Activated T-helper 1 cell treated with anti-CD3 and anti-CD28 coated beads, Interleukin-12 subunit alpha, Interleukin-12 subunit beta, Interleukin-2, Interleukin-4 antibody, amounts not matched to agents 30 ng/mL and 10 ng/mL and 1 ng/mL, durations not matched to agents 14 hours and 24 hours and 36 hours (primary cell): ENCODE data around the gene MEGF6. TPM values are rescaled to one million over a fixed set of nuclear protein-coding genes. Genes with fewer than 3 reads are reported as not detected.

Experiments used
- DNase-seq: peaks from one replicate; pipeline ENCODE4 v3.0.0; 2021; ENCODE audit warnings: low spot score
- H3K27ac Mint-ChIP-seq: one replicate; pipeline ENCODE4 v1.8.0; 2021; ENCODE audit warnings: mild to moderate bottlenecking, mixed read lengths
- H3K27me3 Mint-ChIP-seq: one replicate; pipeline ENCODE4 v1.8.0; 2022; ENCODE audit warnings: mild to moderate bottlenecking, moderate library complexity, mixed read lengths; ENCODE audit not compliant: insufficient read depth
- H3K36me3 Mint-ChIP-seq: one replicate; pipeline ENCODE4 v1.8.0; 2021; ENCODE audit warnings: low read depth, mixed read lengths
- H3K4me1 Mint-ChIP-seq: one replicate; pipeline ENCODE4 v1.8.0; 2021; ENCODE audit warnings: low read depth, mixed read lengths
- H3K4me3 Mint-ChIP-seq: one replicate; pipeline ENCODE4 v1.8.0; 2021; ENCODE audit warnings: mild to moderate bottlenecking, moderate library complexity, mixed read lengths
- H3K9me3 Mint-ChIP-seq: one replicate; pipeline ENCODE4 v1.8.0; 2021; ENCODE audit warnings: mixed read lengths
- intact Hi-C: fragments of 100-400 bp; cut with micrococcal nuclease; formaldehyde crosslinking; loops from one replicate; pipeline ENCODE4 v1.15.1; 2024
- total RNA-seq: library from RNA; stranded (reverse); gene quantifications from 2 replicates; pipeline ENCODE4 v1.2.3, GENCODE V29; 2022

MEGF6 gene
- total RNA-seq, 1 donor from 2014 or later = 1.2 TPM

DNA sequence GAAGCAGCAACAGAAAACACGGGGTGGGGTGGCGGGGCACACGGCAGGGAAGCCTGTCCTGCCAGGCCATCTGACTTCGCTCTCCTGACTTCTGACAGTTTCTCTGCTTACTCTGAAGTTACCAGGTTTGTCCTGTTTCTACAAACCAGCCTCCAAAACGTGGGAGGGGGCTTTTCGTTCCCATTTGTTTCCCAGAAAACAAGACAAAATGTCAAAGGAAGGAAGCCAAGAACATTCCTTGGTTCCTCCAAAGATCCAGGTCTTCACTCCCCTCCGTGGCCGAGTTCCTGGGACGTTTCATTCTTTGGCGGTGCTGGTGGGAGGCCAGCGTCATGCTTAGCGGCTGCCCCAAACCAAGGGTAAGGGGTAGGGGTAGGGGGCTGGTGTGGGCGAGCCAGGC lies 49.6 kb downstream of the MEGF6 start:
- Mint-ChIP-seq H3K36me3 (no peaks in the 10 kb centered on the region), H3K4me3 (no peak overlapping the region), H3K4me1 (no peaks in the 10 kb centered on the region), H3K9me3 (no peaks in the 10 kb centered on the region), H3K27ac (no peak overlapping the region), H3K27me3 (no peaks in the 10 kb centered on the region)
- no peak for DNase-seq
- intact Hi-C loops = no loop called here

DNA sequence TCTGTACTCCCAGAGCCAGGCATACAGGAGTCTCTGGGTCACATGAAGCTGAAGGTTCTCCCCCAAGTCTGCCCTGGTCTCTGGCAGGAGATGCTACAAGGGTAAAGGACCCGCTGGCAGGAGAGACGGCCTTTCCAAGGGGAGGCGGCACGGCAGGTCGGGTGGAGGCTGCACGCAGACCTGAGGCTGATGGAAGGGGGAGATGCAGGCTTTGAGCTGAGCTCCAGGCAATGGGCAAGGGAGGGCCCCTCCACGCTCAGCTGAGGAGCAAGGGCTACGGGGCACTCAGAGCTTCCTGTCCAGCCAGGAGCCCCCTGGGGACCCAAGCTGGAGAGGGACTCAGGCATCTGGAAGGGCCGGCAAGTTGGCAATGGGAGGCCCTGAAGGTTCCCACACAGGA lies 50.3 kb downstream of the MEGF6 start:
- intact Hi-C loops = no loop called here
- no peak for DNase-seq
- no peaks in the 10 kb centered on the region for H3K27me3 Mint-ChIP-seq
- no peaks in the 10 kb centered on the region for H3K9me3 Mint-ChIP-seq
- H3K4me1 Mint-ChIP-seq = no peaks in the 10 kb centered on the region
- no peak overlapping the region for H3K4me3 Mint-ChIP-seq
- no peak overlapping the region for H3K27ac Mint-ChIP-seq
- no peaks in the 10 kb centered on the region for H3K36me3 Mint-ChIP-seq

DNA sequence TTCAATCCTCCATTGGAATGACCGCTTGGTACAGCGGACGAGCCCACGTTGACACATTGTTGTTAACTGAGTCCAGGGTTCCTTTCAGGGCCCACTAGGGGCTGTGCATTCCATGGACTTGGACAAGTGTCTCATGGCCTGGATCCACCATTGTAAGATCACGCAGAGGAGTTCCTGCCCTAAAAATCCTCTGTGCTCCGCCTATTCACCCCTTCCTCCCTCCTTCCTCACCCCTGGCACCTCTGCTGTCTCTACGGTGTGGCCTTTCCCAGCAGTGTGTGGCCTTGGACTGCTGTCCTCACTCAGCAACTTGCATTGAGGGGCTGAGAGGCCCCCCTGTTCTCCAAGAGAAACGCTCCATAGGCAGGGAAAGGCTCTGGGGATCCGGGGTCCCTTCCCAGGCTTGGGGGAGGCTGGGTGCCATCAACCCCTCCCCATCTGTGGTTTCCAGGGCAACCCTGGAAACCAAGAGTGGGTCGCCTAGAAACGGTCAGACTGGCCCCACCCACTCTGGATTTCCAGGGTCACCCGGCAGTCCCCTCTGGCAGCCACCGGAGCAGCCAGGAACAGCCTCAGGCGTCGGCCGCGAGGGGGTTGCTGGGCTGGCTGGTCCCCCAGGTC lies 50.9 kb downstream of the MEGF6 start:
- Mint-ChIP-seq H3K9me3 (no peaks in the 10 kb centered on the region), H3K4me1 (no peaks in the 10 kb centered on the region)
- intact Hi-C loops = no loop called here

DNA sequence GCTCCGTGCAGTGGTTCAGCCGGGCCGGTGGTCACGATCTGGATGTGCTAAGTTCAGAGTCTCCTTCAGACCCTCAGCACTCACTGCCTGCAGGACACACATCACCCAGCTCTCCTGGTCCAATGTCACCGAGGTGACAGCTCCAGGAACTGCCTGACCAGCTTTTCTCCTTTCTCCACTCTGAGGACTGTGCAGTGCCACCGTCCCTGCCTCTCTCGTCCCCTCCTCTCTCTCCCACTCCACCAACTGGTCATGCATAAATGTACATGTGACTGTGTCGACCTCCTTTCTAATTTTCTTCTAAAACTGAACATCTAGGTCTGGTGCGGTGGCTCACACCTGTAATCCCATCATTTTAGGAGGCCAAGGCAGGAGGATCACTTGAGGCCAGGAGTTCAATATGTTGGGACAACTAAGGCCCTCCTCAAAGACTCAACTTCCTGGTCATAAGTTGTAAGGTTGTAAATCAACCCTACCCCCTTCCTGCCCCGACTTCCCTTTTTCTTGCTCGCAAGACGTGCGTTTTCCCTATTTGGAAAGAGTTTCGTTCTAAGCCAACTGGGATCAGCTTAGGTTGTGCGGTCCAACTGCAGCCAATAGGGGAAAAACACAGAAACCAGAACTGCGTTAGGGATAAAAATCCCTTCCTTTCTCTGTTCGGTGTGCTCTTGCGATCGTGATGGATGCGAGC lies 53.1 kb downstream of the MEGF6 start:
- Mint-ChIP-seq H3K9me3 (no peaks in the 10 kb centered on the region), H3K4me1 (no peaks in the 10 kb centered on the region), H3K36me3 (no peaks in the 10 kb centered on the region), H3K27ac (no peak overlapping the region), H3K27me3 (no peaks in the 10 kb centered on the region), H3K4me3 (no peak overlapping the region)
- intact Hi-C loops = no loop called here
- DNase-seq = no peak

More for the DNA sequence above, 50.9 kb downstream of the MEGF6 start:
- H3K27ac Mint-ChIP-seq = no peak overlapping the region
- no peak overlapping the region for H3K4me3 Mint-ChIP-seq
- H3K36me3 Mint-ChIP-seq = no peaks in the 10 kb centered on the region
- no peaks in the 10 kb centered on the region for H3K27me3 Mint-ChIP-seq
- no peak for DNase-seq

DNA sequence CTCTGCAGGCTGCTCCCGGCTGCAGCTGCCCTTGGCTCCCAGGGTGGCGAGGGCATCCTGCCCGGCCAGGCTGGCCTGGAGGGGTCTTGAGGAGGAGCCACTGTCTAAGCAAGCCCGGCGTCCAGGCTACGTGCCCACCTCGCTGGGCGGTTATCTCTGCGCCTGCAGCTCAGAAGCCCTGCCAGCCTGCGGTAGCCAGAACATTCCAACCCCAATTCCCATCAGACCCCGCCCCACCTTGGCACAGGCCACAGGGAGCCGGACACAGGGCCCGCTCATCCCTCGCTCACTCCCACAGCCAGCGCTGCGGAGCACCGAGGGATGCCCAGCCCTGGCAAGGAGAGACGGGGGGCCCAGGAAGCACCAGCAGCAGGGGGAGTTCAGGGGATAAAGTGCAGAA lies 53.9 kb downstream of the MEGF6 start:
- Mint-ChIP-seq H3K4me3 (no peak overlapping the region), H3K36me3 (no peaks in the 10 kb centered on the region), H3K27ac (no peak overlapping the region), H3K9me3 (no peaks in the 10 kb centered on the region), H3K4me1 (no peaks in the 10 kb centered on the region), H3K27me3 (no peaks in the 10 kb centered on the region)
- intact Hi-C loops = no loop called here
- DNase-seq = no peak

DNA sequence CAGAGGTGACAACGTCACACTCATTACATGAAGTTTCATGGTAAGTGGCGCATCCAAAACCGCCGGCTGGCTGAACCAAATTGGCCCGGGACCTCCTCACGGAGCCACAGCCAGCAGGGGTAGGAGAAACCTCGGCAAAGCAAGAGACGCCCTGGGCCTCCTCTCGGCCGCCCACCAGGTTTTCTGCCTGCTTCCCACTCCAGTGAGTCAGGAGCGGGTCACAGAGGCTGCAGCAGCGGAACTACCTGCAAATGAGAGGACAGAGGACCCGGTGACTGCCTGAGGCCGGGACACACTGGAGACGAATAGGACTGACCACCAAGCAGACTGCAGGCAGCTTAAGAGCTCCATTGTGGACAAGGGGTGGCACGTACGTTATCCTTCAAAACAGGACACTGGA lies 55.0 kb downstream of the MEGF6 start:
- Mint-ChIP-seq H3K27me3 (no peaks in the 10 kb centered on the region), H3K27ac (no peak overlapping the region), H3K4me1 (no peaks in the 10 kb centered on the region), H3K4me3 (no peak overlapping the region), H3K36me3 (no peaks in the 10 kb centered on the region), H3K9me3 (no peaks in the 10 kb centered on the region)
- DNase-seq = no peak
- intact Hi-C loops = no loop called here

DNA sequence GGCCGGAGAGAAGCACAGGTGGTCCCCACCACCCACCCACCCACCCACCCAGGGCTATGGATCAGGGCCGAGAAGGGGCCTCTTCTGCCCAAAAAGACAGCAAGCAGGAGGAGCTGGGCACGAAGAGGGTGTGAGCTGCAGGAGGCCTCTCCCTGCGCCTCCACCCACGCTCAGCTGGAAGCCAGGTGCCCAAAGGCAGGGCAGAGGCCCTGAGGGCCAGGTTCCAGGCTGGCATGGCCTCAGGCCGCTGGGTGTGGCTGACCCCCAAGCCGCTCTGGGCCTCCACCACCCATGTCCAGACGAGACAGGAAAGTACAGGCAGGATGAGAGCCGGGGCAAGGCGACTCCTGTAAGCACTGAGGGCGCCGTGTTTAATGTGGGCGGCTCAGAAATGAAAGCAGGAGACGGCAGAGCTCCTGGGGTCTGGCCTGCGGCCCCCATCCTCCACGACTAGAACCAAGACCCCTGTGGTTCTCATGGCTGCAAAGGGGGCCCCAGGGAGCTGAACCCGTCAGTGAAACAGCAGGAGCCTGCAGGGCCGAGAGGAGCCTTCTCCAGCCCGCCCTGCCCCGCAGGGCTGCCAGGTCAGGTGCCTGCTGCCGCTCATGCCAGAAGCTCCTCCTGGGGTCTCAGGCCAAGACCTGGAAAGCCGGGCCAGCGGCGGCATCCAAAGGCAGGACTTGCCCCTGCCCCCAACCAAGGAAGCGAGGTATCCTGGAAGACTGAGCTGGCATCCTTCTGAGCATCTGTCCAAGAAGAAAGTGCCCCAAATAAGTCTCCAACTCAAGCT lies 56.0 kb downstream of the MEGF6 start:
- no peaks in the 10 kb centered on the region for H3K36me3 Mint-ChIP-seq
- DNase-seq = no peak
- H3K9me3 Mint-ChIP-seq = no peaks in the 10 kb centered on the region
- H3K27me3 Mint-ChIP-seq = no peaks in the 10 kb centered on the region
- intact Hi-C loops = no loop called here
- no peak overlapping the region for H3K4me3 Mint-ChIP-seq
- H3K27ac Mint-ChIP-seq = no peak overlapping the region
- no peaks in the 10 kb centered on the region for H3K4me1 Mint-ChIP-seq

DNA sequence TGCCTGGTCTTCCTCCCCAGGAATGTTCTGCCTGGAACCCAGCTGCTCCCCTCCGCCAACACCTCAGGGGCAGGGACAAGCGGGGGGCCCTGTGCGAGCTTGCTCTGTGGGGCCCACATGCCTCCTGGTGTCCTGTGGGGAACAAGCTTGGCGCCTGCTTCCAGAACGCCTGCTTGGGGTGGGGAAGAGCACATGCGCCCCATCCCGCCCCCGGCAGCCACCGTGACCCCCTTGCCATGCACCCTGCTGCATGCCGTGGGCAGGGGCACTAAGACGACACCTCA lies 57.4 kb downstream of the MEGF6 start:
- H3K9me3 Mint-ChIP-seq = no peaks in the 10 kb centered on the region
- no peaks in the 10 kb centered on the region for H3K4me1 Mint-ChIP-seq
- DNase-seq = no peak
- no peak overlapping the region for H3K4me3 Mint-ChIP-seq
- intact Hi-C loops = no loop called here
- H3K36me3 Mint-ChIP-seq = no peaks in the 10 kb centered on the region
- H3K27me3 Mint-ChIP-seq = no peaks in the 10 kb centered on the region
- H3K27ac Mint-ChIP-seq = no peak overlapping the region

DNA sequence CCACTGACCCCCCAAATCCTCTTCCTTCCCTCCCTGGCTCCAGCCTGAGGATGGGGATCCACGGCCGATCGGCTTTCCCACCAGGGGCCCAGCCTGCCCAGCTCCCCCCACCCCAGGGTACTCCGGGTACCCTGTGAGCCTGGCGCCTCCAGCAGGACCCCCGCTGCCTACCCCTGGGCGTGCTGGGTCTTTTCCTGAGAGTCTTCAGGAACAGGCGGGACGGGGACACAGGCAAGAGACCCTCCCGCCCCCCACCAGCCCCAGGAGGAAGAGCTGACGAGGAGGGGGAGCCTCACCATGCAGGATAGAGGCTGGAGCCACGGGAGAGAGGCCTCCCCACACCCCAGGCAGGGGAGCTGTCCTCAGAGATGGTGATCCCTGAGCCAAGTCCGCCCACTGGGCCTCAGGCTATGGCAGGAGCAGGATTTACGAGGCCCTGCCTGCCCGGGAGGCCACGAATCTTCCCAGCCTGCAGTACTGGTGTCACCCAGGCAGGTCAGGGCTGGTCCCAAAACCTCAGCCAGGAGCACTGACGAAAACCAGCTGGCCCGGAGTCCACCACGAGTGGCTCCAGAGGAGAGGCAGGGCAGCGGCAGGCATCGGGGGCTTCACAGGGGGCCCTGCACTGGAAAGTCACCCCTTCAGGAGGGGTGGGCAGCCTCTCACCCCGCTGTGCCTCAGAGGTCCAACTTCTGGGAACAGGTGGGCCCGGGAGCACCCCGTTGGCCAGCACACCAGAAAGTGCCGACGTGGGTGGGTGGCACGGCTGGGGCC lies 58.0 kb downstream of the MEGF6 start:
- DNase-seq = no peak
- intact Hi-C loops = no loop called here
- Mint-ChIP-seq H3K4me3 (no peak overlapping the region), H3K36me3 (no peaks in the 10 kb centered on the region), H3K27me3 (no peaks in the 10 kb centered on the region), H3K9me3 (no peaks in the 10 kb centered on the region), H3K4me1 (no peaks in the 10 kb centered on the region), H3K27ac (no peak overlapping the region)

DNA sequence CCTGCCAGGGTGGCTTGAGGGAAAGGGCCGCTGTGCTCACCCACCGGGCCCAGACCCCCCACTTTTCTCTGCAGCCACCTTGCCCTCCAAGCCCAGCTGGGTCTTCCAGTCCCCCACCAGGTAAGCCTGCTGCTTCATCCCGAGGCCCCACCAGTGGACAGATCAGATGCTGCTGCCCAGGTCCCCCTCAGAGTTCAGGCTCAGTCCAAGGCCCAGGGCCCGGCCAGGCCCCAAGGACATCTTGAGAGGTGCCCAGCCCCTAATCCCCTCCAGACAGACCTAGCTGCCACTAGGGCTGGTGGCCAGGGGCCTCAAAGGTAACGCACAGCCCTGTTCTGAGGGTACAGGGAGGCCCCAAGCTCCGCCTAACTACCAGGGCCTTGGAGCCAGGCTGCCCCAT lies 58.6 kb downstream of the MEGF6 start:
- intact Hi-C loops = no loop called here
- no peaks in the 10 kb centered on the region for H3K4me1 Mint-ChIP-seq
- H3K9me3 Mint-ChIP-seq = no peaks in the 10 kb centered on the region
- H3K36me3 Mint-ChIP-seq = no peaks in the 10 kb centered on the region
- DNase-seq = no peak
- no peak overlapping the region for H3K4me3 Mint-ChIP-seq
- no peak overlapping the region for H3K27ac Mint-ChIP-seq
- no peaks in the 10 kb centered on the region for H3K27me3 Mint-ChIP-seq

DNA sequence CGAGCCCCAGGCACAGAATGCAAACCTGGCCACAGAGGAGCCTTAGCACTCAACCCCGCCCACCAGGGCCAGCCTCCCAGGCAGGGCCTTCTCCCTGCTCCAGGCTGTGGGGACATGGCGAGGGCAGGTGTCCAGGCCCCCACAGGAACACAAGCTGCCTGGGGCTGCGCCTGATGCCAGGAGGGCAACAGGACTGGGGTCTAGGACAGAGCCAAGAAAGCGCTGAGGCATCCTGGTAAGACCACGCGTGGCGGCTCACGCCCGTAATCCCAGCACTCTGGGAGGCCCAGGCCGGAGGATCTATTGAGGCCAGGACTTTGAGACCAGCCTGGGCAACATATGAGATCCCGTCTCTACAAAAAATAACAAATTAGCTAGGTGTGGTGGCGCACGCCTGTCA lies 59.1 kb downstream of the MEGF6 start:
- no peak overlapping the region for H3K4me3 Mint-ChIP-seq
- H3K27me3 Mint-ChIP-seq = no peaks in the 10 kb centered on the region
- H3K27ac Mint-ChIP-seq = no peak overlapping the region
- no peaks in the 10 kb centered on the region for H3K9me3 Mint-ChIP-seq
- H3K36me3 Mint-ChIP-seq = no peaks in the 10 kb centered on the region
- H3K4me1 Mint-ChIP-seq = no peaks in the 10 kb centered on the region
- no peak for DNase-seq
- intact Hi-C loops = no loop called here

DNA sequence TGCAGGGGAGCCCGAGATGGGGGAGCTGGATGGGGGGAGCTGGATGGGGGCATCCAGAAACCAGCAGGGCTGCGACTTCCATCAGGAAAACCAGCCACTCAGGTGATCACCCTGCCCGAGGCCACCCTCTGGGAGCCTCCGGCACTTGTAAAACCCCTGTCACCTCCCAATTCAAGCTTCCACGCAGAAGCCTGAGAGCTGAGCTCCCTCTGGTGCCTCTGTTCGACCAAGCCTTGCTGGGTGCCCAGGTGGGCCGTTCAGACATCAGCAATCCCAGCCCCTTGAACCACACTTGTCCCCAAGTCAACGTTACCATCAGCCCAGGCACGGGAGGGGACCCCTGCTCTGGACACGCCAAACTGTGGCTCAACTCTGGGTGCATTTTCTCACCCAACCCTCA lies 59.6 kb downstream of the MEGF6 start:
- intact Hi-C loops = no loop called here
- Mint-ChIP-seq H3K4me3 (no peak overlapping the region), H3K27ac (no peak overlapping the region), H3K36me3 (no peaks in the 10 kb centered on the region), H3K9me3 (no peaks in the 10 kb centered on the region), H3K4me1 (no peaks in the 10 kb centered on the region), H3K27me3 (no peaks in the 10 kb centered on the region)
- DNase-seq = no peak

DNA sequence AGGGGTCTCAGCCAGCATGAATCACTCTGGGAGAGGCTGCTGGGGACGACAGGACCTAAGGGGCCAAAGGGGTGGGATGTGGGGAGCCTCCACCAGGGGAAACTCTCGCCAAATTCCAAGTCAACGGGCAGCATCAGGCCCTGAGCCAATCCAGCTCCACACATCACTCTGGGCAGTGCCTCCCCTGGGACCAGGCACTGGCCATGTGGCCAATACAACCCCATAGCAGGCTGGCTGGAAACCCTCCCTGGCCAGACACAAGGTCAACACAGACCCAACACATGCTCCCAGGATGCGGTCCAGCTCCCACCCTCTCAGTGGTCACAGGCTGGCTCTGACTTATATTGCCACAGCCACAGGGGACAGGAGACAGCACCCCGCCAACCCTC lies 60.0 kb downstream of the MEGF6 start:
- Mint-ChIP-seq H3K4me1 (no peaks in the 10 kb centered on the region), H3K36me3 (no peaks in the 10 kb centered on the region), H3K27me3 (no peaks in the 10 kb centered on the region), H3K4me3 (no peak overlapping the region), H3K9me3 (no peaks in the 10 kb centered on the region), H3K27ac (no peak overlapping the region)
- intact Hi-C loops = no loop called here
- DNase-seq = no peak
